Measurements from ENCODE around the gene EIF5A2.
A peak's percentile ranks its signal among the peaks of the same experiment; 100 is the strongest.
"Not testable (repeated sequence)": the region's sequence is repeated elsewhere in the genome, so short reads cannot be mapped to it uniquely, and the experiment has no call there.

EIF5A2 gene

DNA sequence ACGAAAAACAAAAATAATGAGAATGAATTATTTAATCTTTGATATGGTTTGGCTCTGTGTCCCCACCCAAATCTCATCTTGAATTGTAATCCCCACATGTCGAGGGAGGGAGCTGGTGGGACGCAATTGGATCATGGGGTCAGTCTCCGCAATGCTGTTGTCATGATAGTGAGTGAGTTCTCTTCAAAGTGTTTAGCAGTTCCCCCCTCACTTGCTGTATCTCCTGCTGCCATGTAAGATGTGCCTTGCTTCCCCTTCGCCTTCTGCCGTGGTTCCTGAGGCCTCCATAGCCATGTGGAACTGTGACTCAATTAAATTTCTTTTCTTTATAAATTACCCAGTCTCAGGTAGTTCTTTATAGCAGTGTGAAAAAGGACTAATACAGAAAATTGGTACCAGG, 12.1 kb downstream of the EIF5A2 start:
- not testable (repeated sequence) for H3K4me1 ChIP-seq (ENCODE audit: control insufficient read depth, low read depth, low read length); H3K27me3 ChIP-seq (ENCODE audit: control insufficient read depth, insufficient read depth, low read length); H3K36me3 ChIP-seq (ENCODE audit: control insufficient read depth, low read depth, low read length); H3K9ac ChIP-seq (ENCODE audit: low read length); H3K27ac ChIP-seq (ENCODE audit: low read length); H3K9me3 ChIP-seq (ENCODE audit: control insufficient read depth, low read depth, low read length); H3K4me3 ChIP-seq (ENCODE audit: low read length)

DNA sequence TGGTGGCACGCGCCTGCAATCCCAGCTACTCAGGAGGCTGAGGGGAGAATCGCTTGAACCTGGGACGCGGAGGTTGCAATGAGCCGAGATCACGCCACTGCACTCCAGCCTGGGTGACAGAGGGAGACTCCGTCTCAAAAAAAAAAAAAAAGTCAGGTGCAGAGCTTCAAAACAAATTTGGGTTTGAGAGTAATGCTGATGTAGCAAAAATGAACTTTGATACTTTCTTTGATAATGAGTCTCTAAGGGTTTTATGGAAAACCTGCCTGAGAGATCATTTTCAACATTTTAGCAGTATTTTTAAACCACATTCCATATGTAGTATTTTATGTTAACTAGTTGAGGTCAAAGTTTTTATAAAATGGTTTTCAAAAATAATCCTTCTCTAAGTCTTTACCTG, 14.5 kb downstream of the EIF5A2 start:
- no peak overlapping the region for H3K4me3 ChIP-seq (ENCODE audit: low read length)
- no peaks in the 10 kb centered on the region for H3K4me1 ChIP-seq (ENCODE audit: control insufficient read depth, low read depth, low read length)
- H3K27me3 ChIP-seq (ENCODE audit: control insufficient read depth, insufficient read depth, low read length) = no peaks in the 10 kb centered on the region
- H3K9ac ChIP-seq (ENCODE audit: low read length) = no peak overlapping the region
- no peak overlapping the region for H3K27ac ChIP-seq (ENCODE audit: low read length)
- no peaks in the 10 kb centered on the region for H3K36me3 ChIP-seq (ENCODE audit: control insufficient read depth, low read depth, low read length)
- H3K9me3 ChIP-seq (ENCODE audit: control insufficient read depth, low read depth, low read length) = no peaks in the 10 kb centered on the region

DNA sequence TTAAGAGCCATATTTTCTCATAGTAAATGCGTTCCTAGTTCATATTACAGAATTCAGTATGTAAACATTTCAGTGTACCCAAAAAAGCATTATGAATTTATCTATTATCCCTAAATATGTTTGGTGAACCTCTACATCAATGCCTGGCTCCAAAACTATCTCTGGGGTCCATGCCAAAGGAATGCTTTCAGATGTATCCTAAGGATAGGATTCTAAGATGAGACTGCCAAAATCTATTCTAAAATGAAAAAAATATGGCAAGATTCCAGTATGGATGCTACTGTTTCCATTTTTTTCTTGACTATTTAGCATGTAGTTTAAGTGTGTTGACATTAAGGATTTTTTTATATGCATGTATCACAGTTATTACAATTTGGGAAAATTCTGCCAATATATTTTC, 18.8 kb downstream of the EIF5A2 start:
- Histone ChIP-seq H3K27me3 (ENCODE audit: control insufficient read depth, insufficient read depth, low read length) (no peaks in the 10 kb centered on the region), H3K36me3 (ENCODE audit: control insufficient read depth, low read depth, low read length) (no peaks in the 10 kb centered on the region), H3K27ac (ENCODE audit: low read length) (no peak overlapping the region), H3K4me1 (ENCODE audit: control insufficient read depth, low read depth, low read length) (no peaks in the 10 kb centered on the region), H3K9me3 (ENCODE audit: control insufficient read depth, low read depth, low read length) (no peaks in the 10 kb centered on the region), H3K4me3 (ENCODE audit: low read length) (no peak overlapping the region), H3K9ac (ENCODE audit: low read length) (no peak overlapping the region)

DNA sequence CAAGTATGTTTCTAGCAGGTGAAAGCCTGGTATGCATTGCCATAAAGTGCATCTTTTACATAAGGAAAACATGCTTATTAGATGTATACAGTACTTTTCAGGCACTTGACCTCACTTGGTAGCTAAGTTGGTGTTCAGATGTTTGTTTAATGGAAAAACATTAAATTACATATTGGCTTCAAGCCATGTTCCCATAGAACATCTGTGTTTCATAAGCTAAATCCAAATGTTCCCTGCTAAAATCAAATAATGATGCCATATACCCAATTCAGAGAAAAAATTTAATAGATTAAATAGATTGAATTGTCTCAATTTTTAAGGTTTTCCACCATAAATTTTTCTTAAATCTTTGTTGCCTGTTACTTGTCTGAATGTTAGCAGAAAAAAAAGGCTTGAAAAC, 19.3 kb downstream of the EIF5A2 start:
- Histone ChIP-seq H3K4me1 (ENCODE audit: control insufficient read depth, low read depth, low read length) (no peaks in the 10 kb centered on the region), H3K27me3 (ENCODE audit: control insufficient read depth, insufficient read depth, low read length) (no peaks in the 10 kb centered on the region), H3K36me3 (ENCODE audit: control insufficient read depth, low read depth, low read length) (no peaks in the 10 kb centered on the region), H3K9ac (ENCODE audit: low read length) (no peak overlapping the region), H3K27ac (ENCODE audit: low read length) (no peak overlapping the region), H3K4me3 (ENCODE audit: low read length) (no peak overlapping the region), H3K9me3 (ENCODE audit: control insufficient read depth, low read depth, low read length) (no peaks in the 10 kb centered on the region)

DNA sequence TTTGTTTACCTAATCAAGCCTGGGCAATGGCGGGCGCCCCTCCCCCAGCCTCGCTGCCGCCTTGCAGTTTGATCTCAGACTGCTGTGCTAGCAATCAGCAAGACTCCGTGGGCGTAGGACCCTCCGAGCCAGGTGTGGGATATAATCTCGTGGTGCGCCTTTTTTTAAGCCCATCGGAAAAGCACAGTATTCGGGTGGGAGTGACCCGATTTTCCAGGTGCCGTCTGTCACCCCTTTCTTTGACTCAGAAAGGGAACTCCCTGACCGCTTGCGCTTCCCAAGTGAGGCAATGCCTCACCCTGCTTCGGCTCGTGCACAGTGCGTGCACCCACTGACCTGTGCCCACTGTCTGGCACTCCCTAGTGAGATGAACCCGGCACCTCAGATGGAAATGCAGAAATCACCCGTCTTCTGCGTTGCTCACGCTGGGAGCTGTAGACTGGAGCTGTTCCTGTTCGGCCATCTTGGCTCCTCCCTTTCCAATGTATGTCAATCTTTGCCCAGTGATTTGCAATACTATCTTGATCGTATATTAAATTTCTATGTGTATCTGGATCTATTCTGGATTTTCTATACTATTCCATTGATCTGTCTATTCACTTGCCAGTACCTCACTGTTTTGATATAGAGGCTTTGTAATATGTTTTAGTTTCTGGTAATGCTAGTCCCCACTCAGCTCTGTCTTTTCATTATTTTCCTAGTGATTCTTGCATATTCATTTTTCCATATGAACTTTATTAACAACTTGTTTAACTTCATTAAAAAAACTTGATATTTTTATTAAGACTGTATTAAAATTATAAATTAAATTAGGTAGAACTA, 24.1 kb downstream of the EIF5A2 start:
- H3K4me3 ChIP-seq (ENCODE audit: low read length); H3K4me1 ChIP-seq (ENCODE audit: control insufficient read depth, low read depth, low read length): not testable (repeated sequence)

DNA sequence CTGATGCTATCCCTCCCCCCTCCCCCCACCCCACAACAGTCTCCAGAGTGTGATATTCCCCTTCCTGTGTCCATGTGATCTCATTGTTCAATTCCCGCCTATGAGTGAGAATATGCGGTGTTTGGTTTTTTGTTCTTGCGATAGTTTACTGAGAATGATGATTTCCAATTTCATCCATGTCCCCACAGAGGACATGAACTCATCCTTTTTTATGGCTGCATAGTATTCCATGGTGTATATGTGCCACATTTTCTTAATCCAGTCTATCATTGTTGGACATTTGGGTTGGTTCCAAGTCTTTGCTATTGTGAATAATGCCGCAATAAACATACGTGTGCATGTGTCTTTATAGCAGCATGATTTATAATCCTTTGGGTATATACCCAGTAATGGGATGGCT, 29.7 kb downstream of the EIF5A2 start:
- H3K27me3 ChIP-seq (ENCODE audit: control insufficient read depth, insufficient read depth, low read length); H3K4me1 ChIP-seq (ENCODE audit: control insufficient read depth, low read depth, low read length); H3K9ac ChIP-seq (ENCODE audit: low read length); H3K4me3 ChIP-seq (ENCODE audit: low read length); H3K36me3 ChIP-seq (ENCODE audit: control insufficient read depth, low read depth, low read length); H3K27ac ChIP-seq (ENCODE audit: low read length); H3K9me3 ChIP-seq (ENCODE audit: control insufficient read depth, low read depth, low read length): not testable (repeated sequence)

More for the DNA sequence above, 24.1 kb downstream of the EIF5A2 start:
- H3K9ac ChIP-seq (ENCODE audit: low read length); H3K27ac ChIP-seq (ENCODE audit: low read length); H3K36me3 ChIP-seq (ENCODE audit: control insufficient read depth, low read depth, low read length); H3K27me3 ChIP-seq (ENCODE audit: control insufficient read depth, insufficient read depth, low read length); H3K9me3 ChIP-seq (ENCODE audit: control insufficient read depth, low read depth, low read length): not testable (repeated sequence)

DNA sequence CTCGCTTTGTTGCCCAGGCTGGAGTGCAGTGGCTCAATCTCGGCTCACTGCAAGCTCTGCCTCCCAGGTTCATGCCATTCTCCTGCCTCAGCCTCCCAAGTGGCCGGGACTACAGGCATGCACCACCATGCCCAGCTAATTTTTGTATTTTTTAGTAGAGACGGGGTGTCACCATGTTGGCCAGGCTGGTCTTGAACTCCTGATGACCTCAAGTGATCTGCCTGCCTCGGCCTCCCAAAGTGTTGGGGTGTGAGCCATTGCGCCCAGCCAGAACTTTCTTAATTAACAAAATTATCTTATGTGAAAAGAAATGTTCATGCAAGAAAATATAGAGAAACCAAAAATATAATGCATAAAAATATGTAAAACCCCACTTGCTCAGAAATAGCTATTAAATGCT, 31.1 kb downstream of the EIF5A2 start:
- not testable (repeated sequence) for H3K27me3 ChIP-seq (ENCODE audit: control insufficient read depth, insufficient read depth, low read length); H3K36me3 ChIP-seq (ENCODE audit: control insufficient read depth, low read depth, low read length); H3K4me1 ChIP-seq (ENCODE audit: control insufficient read depth, low read depth, low read length); H3K9ac ChIP-seq (ENCODE audit: low read length); H3K27ac ChIP-seq (ENCODE audit: low read length); H3K4me3 ChIP-seq (ENCODE audit: low read length); H3K9me3 ChIP-seq (ENCODE audit: control insufficient read depth, low read depth, low read length)

DNA sequence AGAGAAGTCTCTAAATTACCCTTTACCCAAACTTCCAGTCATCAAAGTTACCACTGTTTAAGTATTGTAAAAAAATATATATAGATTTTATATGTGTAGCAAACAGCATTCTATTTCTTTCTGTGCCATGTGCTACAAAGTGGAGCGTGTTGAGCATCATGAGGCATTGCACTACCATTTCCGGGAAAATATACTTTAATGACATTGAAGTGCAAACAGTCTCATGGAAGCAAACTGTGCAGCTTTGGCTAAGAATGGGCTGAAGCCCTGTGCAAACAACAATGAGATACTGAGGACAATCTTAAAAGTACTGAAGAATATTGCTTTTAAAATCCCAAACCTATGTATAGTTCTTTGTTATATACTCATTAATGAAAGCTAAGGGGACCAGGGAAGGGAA, 31.9 kb downstream of the EIF5A2 start:
- H3K4me1 ChIP-seq (ENCODE audit: control insufficient read depth, low read depth, low read length) = peaks cover 5% of the 10 kb centered on the region
- H3K9ac ChIP-seq (ENCODE audit: low read length) = no peak overlapping the region
- H3K27me3 ChIP-seq (ENCODE audit: control insufficient read depth, insufficient read depth, low read length) = no peaks in the 10 kb centered on the region
- no peak overlapping the region for H3K27ac ChIP-seq (ENCODE audit: low read length)
- no peaks in the 10 kb centered on the region for H3K9me3 ChIP-seq (ENCODE audit: control insufficient read depth, low read depth, low read length)
- no peaks in the 10 kb centered on the region for H3K36me3 ChIP-seq (ENCODE audit: control insufficient read depth, low read depth, low read length)
- H3K4me3 ChIP-seq (ENCODE audit: low read length) = no peak overlapping the region

DNA sequence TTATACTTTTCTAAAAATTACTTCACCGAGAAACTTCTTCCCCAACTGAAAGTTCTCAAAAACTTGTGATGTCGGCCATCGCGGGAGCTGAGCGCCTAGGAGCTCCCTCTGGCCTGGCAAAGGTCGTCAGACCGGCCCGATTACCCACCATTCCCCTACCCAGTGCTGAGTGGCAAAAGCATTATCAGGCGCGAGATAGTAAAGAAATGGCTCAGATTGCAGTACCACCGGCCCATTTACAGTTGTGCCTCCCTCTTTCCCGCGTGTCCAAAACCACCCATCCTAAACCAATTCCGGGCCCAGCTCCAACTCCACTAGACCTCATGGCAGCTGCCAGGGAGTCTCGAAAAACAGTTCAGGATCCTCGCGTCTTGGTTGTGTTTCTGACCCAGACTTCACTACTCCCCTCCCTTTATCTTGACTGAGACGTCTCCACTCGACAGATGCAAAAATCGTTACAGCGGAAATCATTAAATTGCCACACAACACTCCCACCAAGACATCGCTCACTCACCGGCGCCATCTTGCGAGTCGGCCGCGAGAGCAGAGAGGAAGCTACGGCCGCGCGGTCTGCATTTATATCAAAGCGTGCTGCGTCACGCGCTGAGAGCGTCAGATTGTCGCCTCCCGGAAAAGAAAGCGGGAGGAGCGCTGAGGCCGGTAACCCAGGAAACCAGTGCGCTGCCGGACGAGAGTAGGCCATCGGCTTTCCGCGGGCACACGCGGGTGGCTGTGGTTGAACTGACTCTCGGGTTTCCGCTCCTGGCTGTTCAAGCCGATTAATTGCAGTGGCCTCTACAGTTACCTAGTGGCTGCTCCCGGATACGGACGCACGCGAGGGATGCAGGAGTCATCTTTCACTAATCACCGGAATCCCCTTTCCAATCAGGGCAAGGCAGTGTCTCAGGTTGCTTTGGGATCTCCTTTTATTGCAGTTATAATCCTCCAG, 38.5 kb downstream of the EIF5A2 start, which contains the start of gene RPL22L1:
TSS of gene RPL22L1 (minus strand) at position 551 of the 949 bp plus-strand sequence. CDS start at position 523, 28 bp downstream.
- Histone ChIP-seq H3K9me3 (ENCODE audit: control insufficient read depth, low read depth, low read length) (no peaks in the 10 kb centered on the region), H3K4me1 (ENCODE audit: control insufficient read depth, low read depth, low read length) (peaks cover 5% of the 10 kb centered on the region), H3K9ac (ENCODE audit: low read length) (peak within 1 kb of the TSS; percentile 99), H3K4me3 (ENCODE audit: low read length) (peak within 1 kb of the TSS; percentile 98), H3K27ac (ENCODE audit: low read length) (peak within 1 kb of the TSS; percentile 99), H3K27me3 (ENCODE audit: control insufficient read depth, insufficient read depth, low read length) (no peaks in the 10 kb centered on the region), H3K36me3 (ENCODE audit: control insufficient read depth, low read depth, low read length) (peaks cover 27% of the 10 kb centered on the region)

DNA sequence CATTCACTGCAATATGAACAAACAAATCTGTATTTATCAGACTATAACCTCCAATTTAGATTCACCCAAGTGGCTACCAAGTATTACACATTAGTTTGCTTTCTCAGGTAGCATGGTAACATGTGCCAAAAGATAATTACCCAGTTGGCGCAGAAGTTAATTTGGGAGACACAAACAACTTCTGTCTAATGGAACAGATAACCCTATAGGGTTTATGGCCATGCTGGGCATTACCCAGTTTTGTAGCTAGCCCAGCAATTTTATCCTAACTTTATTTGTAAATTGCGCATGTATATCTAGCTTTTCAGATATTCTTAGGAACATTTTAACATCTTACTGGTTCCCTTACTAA, 39.2 kb downstream of the EIF5A2 start:
- Histone ChIP-seq H3K36me3 (ENCODE audit: control insufficient read depth, low read depth, low read length) (peaks cover 27% of the 10 kb centered on the region), H3K27ac (ENCODE audit: low read length) (peak overlapping the region; percentile 99), H3K4me1 (ENCODE audit: control insufficient read depth, low read depth, low read length) (peaks cover 5% of the 10 kb centered on the region), H3K9me3 (ENCODE audit: control insufficient read depth, low read depth, low read length) (no peaks in the 10 kb centered on the region), H3K27me3 (ENCODE audit: control insufficient read depth, insufficient read depth, low read length) (no peaks in the 10 kb centered on the region), H3K4me3 (ENCODE audit: low read length) (peak overlapping the region; percentile 98), H3K9ac (ENCODE audit: low read length) (peak overlapping the region; percentile 99)

DNA sequence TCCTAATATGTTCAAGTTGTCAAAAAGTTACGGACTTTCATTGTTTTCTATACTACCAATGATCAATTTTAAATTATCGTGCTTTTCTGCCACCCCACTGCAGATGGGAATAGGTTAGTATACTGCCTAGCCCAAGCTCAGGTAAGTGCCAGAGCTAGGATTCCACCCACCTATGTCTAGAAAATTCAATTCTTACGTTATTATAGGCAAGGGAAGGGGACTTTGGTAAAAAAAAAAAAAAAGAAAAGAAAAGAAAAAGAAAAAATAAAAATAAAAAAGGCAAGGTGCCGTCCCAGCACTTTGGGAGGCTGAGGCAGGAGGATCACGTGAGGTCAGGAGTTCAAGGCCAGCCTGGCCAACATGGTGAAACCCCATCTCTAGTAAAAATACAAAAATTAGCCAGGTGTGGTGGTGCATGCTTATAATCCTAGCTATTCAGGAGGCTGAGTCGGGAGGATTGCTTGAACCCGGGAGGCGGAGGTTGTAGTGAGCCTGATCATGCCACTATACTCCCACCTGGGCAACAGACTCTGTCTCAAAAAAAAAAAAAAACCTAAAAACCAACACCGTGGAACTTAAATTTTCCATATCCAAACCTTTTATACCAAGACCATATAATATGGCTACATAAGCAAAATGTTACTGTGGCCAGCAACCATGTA, 39.7 kb downstream of the EIF5A2 start:
- peaks cover 5% of the 10 kb centered on the region for H3K4me1 ChIP-seq (ENCODE audit: control insufficient read depth, low read depth, low read length)
- peak overlapping the region; percentile 99 for H3K9ac ChIP-seq (ENCODE audit: low read length)
- peaks cover 27% of the 10 kb centered on the region for H3K36me3 ChIP-seq (ENCODE audit: control insufficient read depth, low read depth, low read length)
- H3K4me3 ChIP-seq (ENCODE audit: low read length) = peak overlapping the region; percentile 98
- no peaks in the 10 kb centered on the region for H3K27me3 ChIP-seq (ENCODE audit: control insufficient read depth, insufficient read depth, low read length)
- no peaks in the 10 kb centered on the region for H3K9me3 ChIP-seq (ENCODE audit: control insufficient read depth, low read depth, low read length)
- peak overlapping the region; percentile 99 for H3K27ac ChIP-seq (ENCODE audit: low read length)
